Adrenal gland (tissue), 5 donors: ENCODE data around the gene MUC15.

Source experiments
- POLR2A ChIP-seq, 2 donors: fragments of 450-650 bp; IDR thresholded peaks; one replicate each; pipeline ENCODE4 v1.6.1; 2017; ENCODE audit warnings: antibody characterized with exemption in 2 of 2, mild to moderate bottlenecking in 2 of 2, moderate library complexity in 1 of 2
- TF ChIP-seq, protein P1 (sequence below), 6 experiments: fragments of 450-650 bp in 4 of 6; fragments of 200-600 bp in 2 of 6; sonication (generic) in 1 of 6; IDR thresholded peaks; 1 replicate in 5 of 6; 2 replicates in 1 of 6; pipeline versions ENCODE4 v1.5.1 to v1.8.0; 2016 to 2021; ENCODE audit warnings: antibody characterized with exemption in 6 of 6, mild to moderate bottlenecking in 2 of 6, moderate library complexity in 1 of 6
- donor health status: DM: no; HTN: no; CAD: no.

DNA sequence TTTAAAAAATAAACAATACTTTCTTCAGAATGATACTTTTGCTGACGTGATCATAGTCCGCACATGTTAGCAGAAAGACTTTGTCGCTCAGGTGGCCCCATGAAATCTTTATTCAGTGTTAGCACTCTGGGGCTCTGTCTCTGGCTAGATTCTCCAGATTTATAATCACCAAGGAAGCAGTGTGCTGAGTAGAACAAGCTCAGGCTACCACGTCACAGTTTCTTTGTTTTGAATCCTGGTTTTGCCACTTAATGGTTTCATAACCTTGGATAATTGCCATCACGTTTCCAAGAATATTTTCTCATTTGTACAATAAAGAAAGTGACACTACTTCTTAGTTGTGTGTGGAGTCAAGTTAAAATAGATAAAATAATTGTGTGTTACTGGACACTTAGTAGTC is 3.9 kb upstream of the MUC15 start:
- TF ChIP-seq, protein P1, sequence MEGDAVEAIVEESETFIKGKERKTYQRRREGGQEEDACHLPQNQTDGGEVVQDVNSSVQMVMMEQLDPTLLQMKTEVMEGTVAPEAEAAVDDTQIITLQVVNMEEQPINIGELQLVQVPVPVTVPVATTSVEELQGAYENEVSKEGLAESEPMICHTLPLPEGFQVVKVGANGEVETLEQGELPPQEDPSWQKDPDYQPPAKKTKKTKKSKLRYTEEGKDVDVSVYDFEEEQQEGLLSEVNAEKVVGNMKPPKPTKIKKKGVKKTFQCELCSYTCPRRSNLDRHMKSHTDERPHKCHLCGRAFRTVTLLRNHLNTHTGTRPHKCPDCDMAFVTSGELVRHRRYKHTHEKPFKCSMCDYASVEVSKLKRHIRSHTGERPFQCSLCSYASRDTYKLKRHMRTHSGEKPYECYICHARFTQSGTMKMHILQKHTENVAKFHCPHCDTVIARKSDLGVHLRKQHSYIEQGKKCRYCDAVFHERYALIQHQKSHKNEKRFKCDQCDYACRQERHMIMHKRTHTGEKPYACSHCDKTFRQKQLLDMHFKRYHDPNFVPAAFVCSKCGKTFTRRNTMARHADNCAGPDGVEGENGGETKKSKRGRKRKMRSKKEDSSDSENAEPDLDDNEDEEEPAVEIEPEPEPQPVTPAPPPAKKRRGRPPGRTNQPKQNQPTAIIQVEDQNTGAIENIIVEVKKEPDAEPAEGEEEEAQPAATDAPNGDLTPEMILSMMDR (IDR thresholded peaks at IDR 0.05): no peak
- no peak for TF ChIP-seq POLR2A (IDR thresholded peaks at IDR 0.05)
